ENCODE measurements around the gene STRBP.

DNA sequence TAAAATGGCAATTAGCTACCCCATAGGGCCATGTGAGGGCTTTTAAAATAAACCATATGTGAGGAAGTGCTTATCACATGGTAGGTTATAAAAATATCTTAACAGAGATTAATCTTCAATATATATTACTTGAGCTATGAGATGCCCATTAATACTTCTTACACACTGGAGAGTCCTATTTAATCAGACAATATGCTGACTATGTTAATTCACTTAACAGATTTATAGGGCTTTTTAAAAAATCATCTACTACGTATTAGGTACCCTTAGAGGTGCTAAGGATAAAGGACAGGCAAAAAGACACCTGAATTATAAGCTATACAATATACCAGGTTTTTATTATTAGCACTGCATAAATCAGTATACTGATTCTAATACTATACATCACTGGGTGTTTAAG is 102.6 kb downstream of the STRBP start:
- TF ChIP-seq, protein P1, sequence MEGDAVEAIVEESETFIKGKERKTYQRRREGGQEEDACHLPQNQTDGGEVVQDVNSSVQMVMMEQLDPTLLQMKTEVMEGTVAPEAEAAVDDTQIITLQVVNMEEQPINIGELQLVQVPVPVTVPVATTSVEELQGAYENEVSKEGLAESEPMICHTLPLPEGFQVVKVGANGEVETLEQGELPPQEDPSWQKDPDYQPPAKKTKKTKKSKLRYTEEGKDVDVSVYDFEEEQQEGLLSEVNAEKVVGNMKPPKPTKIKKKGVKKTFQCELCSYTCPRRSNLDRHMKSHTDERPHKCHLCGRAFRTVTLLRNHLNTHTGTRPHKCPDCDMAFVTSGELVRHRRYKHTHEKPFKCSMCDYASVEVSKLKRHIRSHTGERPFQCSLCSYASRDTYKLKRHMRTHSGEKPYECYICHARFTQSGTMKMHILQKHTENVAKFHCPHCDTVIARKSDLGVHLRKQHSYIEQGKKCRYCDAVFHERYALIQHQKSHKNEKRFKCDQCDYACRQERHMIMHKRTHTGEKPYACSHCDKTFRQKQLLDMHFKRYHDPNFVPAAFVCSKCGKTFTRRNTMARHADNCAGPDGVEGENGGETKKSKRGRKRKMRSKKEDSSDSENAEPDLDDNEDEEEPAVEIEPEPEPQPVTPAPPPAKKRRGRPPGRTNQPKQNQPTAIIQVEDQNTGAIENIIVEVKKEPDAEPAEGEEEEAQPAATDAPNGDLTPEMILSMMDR (IDR thresholded peaks at IDR 0.05): no peak
- TF ChIP-seq EZH2 (IDR thresholded peaks at IDR 0.05): no peak
